GM19099 (cell line): ENCODE measurements around the gene HTR5A.

Source experiments
- POLR2A ChIP-seq: IDR thresholded peaks from 3 replicates; pipeline ENCODE4 v1.6.1; 2011; ENCODE audit warnings: low read depth; ENCODE audit not compliant: insufficient read length; ENCODE audit errors: extremely low read depth

HTR5A gene

DNA sequence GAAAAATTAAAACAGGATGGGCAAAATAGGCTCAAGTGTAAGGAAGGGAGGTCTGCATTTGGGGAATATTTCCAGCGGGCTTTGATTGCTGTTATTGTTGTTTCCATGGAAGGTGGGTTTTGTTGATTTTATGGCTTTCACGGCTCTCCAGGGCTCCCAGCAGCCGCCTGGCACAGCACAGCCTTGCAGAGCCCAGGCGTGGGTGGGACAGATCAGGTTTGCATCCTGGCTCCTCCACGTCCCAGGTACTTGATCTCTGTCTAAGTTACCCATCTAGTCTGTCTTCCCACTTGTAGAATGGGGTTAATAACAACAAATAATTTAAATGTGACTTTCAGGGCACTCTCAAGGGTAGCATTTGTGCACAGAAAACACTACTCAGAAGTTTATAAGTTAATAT, 45.2 kb downstream of the HTR5A start:
- no peak for TF ChIP-seq POLR2A

DNA sequence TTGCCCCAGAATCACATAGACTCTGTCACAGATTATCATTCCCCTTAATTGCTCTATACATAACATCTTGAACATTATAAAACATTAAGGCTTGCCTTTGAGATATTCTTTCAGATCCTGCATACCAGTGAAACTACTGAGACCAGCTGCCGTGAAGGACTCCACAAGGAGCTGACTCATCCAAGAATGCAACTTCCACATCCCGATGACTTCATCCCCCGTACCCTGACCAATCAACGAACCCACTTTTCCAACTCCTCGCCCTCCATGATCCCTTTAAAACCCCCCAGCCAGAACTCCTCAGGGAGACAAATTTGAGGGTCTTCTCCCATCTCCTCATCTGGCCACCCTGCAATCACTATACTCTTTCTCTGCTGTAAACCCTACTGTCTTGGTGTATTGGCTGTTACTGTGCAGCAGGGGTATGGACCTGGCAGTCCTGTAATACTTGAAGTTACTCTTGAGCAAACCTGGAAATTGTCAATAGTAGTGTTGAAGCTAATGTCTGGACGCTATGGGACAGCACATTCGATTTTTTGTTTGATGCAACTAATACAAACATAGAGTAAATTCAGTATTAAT, 49.8 kb downstream of the HTR5A start:
- TF ChIP-seq POLR2A = no peak

DNA sequence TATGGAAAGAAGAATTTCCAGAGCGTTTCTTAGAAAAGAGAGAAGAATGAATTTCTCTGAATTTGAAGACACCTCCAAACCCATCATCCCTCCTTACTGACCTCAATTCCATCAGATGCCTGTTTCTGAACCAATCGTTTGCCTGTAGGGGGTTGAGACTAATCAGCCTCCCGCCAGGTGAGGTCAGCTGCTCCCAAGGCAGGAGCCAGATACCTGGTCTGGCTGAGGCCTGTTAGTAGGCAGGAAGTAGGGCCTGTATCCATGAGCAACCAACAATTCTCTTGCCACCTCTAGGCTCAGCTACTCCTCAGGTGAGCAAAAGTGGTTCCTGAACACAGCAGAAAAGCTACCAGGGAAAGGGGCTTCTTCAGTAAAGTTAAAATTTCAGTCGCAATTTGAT, 50.3 kb downstream of the HTR5A start:
- TF ChIP-seq POLR2A = no peak

DNA sequence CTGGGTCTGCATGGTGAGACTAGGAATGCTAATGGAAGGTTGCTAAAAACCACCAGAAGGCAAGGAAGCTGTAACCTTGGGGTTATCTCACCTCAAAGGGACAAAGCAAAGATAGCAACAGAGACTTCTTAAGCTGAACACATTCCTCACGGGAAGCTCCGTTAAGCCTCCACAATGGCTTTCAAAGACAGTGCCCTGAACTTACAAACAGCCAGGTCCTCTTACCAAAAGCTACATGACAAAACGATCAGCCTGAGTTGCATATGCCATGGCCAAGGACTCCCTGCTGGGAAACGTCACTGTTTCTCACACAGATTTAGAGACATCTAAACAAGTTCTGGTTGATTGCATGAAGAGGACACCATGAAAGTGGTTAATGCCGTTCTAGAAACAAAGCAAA, 52.7 kb downstream of the HTR5A start:
- no peak for TF ChIP-seq POLR2A

DNA sequence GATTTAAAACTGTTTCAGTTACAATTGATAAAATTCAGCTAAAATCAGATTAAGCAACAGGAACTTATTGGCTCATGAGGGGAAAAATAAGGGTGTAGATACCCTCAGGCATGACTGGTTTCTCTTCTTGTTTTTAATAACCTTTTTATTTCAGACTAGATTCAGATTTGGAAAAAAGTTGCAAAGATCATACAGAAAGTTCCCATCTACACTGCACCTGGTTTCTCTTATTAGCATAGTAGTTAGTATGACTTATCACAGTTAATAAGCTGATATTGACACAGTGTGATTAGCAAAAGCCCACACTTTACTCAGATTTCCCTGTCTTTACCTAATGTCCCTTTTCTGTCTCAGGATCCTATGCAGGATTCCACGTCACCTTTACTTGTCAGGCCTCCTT, 53.3 kb downstream of the HTR5A start:
- TF ChIP-seq POLR2A = no peak

DNA sequence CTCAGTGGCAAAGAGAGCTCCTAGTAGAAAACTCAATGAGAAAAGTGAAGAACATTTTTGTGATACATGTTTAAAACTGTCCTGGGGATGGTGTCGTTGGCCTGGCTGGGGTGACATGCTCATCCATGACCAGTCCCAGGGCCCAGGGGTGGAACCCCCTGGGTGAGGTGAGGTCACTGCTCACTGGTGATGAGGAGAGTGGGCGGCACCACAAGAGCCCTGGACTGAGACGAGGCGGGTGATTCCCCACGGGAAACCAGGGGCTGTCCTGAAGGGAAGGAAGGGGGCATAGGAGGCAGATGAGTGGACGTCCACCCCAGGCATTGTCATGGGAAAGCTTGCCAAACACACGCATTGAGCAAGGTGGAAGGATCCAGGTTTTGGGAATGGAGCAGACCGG, 54.6 kb downstream of the HTR5A start:
- no peak for TF ChIP-seq POLR2A

DNA sequence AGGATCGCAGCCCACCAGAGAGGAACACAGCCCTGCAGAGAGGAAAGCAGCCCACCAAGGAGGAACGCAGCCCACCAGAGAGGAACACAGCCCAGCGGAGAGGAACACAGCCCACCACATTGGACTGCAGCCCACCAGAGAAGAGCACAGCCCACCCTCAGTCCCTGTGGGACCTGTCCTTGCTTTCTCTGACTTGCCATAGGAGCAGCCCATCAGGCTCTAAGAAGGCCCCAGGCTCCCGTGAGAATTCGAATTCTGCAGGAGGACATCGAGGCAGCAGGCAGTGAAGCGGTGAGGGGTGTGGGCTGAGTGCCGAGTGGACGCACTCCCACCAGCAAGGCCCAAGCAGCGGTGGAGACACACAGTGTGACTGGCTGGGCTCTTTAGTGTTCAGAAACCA, 59.1 kb downstream of the HTR5A start:
- no peak for TF ChIP-seq POLR2A

DNA sequence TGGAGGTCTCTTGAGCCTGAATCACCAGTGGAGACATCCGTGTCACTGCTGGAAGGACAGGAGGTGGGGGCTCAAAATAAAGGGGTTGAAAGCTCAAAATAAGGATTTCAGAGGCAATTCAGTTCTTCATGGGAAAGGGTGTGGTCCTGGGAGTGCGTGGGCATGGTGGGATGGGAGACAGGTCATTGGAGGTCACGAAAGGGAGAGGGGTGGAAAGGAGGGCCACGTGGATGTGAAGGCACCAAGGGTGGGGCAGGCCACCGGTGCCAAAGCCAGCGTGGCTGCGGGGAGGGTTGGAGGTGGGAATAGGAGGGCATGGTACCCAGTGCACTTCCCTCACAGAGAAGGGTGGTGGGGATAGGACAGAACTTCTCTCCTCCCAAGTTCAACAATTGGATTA, 59.7 kb downstream of the HTR5A start:
- TF ChIP-seq POLR2A = no peak

DNA sequence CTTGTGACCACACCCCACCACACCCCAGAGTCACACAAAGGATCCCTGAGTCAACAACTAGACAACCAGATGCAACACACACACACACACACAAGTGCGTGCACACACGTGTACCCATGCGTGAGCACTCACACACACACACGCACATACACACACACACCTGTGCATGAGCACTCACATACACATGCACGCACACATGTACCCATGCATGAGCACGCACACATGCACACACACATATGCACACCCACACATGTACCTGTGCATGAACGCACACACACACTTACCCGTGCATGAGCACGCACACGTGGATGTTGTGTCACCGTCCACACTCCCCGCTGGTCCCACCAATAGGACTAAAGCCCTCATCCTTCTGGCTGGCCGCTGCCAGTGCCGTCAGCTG, 60.4 kb downstream of the HTR5A start:
- no peak for TF ChIP-seq POLR2A

DNA sequence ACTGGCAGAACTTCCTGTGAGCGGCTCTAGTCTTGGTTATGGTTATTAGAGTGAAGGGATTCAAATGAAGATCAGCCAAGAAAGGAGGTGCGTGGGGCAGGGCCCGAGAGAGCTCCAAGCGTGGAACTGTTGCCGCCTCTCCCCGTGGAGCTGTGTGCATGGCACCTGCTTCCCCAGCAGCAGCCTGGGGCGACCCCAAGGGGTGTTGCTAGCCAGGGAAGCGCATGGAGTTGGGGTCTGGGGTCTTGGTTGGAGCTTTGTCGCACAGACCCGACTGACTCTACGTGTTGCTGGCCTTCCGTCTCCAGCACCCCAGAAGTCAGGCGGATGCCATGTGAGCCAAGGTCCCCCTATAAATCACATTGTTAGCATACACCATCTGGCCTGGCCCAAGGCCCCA, 61.0 kb downstream of the HTR5A start:
- TF ChIP-seq POLR2A = no peak

DNA sequence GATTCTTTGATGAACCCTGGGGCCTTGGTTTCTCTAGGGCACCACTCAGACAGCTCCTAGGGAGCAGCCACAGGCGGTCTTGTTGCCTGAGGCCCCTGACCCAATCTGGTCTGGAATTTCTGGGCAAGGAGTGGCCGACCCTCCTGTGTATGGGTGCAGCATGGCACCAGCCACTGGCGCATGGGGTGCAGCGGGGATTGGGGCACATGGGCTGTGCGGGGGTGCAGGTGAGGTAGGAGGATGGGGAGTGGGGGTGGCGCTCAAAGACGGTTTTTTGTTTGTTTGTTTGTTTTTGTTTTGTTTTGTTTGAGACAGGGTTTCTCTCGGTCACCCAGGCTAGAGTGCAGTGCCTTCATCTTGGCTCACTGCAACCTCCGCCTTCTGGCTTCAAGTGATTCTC, 62.3 kb downstream of the HTR5A start:
- TF ChIP-seq POLR2A = no peak

DNA sequence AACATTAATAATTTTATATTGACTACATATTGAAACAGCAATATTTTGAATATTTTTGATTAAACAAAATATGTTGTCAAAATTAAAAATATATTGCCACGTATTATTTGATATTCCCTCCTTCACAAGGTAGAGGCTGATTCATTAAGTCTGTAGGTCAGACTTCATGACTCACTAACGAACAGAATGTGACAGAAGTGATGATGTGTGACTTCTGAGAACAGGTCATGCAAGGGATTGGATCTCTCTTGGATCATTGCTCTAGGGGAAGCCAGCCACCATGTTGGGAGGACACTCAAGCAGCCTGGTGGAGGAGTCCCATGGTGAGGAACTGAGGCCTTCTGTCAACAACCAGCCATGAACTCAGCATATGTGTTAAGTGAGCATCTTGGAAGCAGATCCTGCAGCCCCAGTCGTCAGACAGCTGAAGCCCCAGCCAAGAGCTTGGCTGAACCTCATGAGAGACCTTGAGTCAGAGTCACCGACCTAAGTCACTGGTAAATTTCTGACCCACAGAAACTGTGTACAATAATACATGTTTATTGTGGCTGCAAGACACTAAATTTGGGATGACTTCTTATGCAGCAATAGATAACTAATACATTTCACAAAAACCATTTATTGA, 66.6 kb downstream of the HTR5A start:
- no peak for TF ChIP-seq POLR2A
